CD1c-positive myeloid dendritic cell (primary cell): Measurements from ENCODE around the gene PEMT.

ENCODE experiments used
- DNase-seq: peaks from one replicate; pipeline ENCODE4 v3.0.0-alpha.2; 2016; ENCODE audit errors: extremely low spot score

The PEMT gene

DNA sequence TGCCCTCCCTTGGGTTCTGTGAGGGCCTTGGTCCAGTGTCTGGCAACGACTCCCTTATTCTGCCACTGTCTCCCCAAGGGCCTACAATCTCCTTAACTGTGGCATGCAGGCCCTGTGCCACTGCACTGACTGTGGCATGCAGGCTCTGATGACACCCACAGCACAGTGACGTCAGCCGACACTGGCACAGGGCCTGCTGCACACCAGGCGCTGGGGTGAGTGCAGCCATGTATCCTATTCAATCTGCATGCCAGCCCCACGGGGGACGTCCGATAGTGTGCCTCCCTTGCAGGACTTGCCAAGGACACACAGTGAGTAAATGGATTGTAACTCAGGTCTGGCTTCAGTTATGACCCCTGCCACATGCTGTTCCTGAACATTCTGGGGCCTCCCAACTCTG is 55.6 kb downstream of the PEMT start:
- DNase-seq = no peak

DNA sequence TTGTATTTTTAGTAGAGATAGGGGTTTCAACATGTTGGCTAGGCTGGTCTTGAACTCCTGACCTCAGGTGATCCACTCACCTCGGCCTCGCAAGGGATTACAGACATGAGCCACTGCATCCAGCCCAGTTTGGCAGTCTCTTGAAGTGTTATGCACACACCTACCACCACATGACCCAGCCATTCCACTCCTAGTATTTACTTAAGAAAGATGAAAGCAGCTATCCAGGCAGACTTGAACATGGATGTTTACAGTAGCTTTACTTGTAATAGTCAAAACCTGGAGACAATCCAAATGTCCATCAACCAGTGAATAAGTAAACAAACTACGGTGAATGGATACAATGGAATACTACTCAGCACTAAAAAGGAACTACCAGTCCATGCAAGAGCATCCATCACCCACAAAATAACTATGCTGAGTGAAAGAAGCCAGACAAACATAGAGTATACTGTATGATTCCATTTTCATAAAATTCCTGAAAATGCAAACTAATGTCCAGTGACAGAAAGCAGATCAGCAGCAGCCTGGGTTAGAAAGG is 57.5 kb downstream of the PEMT start:
- DNase-seq = no peak

DNA sequence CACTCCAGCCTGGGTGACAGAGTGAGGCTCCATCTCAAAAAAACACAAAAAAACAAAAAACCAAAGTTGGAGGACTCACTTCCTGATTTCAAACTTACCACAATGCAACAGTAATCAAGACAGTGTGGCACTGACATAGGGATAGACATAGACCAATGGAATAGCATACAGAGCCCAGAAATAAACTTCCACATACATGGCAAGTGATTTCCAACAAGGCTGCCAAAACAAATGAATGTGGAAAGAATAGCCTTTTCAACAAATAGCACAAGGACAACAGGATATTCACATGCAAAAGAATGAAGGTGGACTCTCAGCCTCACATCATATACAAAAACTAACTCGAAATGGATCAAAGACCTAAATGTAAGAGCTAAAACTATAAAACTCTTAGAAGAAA is 58.5 kb downstream of the PEMT start:
- no peak for DNase-seq

DNA sequence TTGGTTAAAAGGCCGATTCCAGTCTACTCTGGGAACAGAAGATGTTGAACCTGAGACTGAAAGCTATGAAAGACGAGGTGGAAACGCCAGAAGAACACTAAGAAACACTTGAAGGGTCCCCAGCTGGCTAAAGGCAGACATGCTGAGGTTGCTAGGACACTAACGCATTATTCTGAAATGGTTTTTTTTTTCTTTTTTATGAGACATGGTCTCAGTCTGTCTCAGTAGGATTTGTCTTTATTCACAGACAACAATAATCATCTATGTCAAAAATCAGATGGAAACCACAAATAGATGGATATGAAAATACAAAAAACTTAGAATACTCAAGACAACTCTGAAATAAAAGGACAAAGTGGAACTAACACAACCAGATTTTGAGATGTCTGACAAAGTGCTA is 60.4 kb downstream of the PEMT start:
- DNase-seq = no peak

DNA sequence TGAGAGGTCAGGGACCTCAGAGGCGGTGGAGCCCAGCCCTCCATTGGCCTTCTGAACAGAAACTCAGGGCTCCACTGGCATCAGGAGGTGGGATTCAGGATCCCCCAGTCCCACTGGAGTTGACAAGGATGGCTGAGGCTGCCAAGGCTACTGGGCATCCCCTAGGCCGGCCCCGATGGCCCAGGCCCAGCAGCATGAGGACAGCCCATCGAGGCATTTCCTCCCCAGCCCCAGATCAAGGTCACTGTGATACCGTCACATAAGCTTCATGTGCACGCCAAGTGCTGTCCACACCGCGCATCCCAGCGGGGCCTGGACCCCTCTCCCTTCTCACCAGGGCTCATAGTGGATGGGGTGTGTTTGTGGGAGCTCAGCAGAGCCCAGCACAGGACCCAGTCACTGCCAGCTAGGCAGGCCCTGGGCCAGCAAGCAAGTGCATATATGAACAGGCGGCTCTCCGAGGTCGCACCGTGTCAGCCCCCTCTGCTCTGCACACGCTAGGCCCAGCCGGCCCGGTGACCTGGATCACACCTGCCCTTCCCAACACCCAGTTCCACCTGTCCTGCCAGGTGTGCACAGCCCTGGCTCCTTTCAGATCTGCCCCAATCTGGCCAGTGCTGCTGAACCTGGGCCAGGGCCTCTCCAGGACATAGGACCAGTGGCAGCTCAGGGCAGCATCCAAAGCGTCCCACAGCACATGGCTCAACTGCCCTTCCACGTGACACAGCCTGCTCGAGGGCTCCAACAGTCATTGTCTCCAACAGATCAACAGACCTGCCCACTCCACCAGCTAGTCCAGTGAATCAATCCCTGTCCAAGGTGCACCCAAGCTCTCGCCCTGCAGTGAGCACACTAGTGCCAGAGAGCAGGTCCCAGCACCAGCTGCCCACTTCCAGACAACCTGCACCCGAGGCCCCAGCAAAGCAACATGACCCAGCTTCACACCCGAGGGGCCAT is 62.5 kb downstream of the PEMT start:
- DNase-seq = no peak

DNA sequence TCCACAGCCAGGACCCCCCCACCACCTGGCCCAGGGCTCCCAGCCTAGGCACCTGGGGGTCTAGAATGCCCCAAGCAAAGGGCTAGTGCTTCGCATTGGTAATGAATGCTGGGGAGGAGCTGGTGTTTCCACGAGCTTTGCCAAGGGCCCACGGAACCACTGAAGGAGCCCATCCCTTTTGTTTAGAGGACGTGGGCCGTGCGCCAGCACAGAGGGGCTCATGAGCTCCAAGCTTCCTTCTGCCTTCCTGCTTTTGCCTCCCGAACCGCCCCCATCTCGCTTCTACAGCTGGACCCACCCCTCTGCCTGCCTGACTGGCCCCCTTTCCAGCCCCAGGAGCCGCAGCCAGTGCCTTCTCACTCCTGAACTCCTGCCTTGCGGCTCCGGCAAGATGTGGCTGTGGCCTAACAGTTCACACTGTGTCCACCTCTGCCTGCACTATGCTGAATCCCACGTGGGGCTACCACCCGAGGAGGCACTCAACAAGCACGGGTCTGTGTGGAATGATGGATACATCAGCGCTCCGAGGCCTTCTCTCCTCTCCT is 63.5 kb downstream of the PEMT start:
- no peak for DNase-seq

DNA sequence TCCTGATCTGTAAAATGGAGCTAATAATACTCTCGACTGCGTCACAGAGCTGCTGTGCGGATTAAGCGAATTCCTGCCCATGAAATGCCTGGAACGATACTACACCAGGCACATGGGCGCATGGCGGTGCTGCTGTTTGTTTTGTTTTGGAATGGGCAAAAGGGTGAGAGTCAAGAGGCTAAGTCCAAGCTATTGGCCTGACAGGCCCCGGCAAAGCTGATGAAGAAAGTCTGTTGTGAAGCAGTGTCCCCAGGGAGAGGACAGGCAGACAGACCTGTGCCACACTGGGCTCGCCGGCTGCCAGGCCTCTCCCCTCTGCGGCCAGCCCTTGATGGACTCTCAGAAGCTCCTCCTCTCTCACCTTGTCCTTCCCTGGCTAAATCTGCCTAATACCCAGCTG is 64.0 kb downstream of the PEMT start:
- no peak for DNase-seq

DNA sequence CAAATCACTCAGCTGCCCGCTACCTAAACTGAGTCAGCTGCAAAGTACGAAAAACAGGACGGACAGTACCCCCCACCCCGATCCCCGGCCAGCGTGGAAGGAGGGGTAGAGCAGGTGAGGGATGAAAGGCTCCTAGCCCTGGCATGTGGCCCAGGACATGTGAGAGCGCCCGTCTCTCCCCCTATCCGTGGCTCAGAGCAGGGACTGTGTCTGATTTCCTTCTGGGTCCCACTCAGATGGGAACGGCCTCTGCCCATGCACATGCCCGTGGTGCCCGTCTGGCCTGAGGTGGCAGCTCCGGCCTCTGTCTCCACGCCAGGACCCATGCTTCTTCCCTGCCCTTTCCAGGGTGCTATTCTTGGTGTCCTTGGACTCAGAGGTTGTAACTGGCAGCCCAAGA is 65.1 kb downstream of the PEMT start:
- DNase-seq = no peak

DNA sequence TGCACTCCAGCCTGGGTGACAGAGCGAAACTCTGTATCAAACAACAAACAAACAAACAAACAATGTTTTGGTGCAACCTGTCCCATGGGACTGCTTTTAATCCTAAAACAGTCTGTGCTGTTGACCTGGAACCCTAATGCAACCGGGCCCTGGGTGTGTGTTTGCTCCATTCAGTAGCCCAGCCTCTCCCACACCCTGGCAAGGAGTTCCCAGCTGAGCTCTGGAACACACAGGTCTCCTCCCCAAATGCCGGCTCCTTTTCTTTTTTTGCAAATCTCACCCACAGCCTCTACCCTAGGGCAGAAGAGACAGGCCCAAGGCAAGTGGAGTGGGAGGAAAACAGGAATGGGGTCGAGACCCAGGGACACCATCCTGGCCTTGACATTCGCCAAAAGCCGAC is 65.6 kb downstream of the PEMT start:
- DNase-seq = no peak

DNA sequence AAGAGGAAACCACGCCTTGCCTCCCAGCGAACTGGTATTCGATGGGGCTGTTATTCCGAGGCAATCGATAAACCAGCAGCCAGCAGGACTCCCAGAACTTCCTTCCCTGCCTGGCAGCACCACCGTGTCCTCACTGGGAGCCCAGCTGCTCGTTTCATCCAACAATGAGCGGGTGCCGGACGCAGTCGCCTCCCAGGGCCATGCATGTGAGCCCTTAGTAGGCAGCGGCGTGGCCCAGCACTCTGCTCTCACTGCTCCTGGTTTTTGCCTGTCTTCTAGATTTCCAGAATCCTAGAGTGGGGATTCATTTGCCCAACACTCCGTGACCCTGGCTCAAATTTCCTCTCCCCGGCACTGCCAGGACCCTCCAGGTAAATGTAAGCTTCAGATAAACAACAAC is 66.2 kb downstream of the PEMT start:
- no peak for DNase-seq

DNA sequence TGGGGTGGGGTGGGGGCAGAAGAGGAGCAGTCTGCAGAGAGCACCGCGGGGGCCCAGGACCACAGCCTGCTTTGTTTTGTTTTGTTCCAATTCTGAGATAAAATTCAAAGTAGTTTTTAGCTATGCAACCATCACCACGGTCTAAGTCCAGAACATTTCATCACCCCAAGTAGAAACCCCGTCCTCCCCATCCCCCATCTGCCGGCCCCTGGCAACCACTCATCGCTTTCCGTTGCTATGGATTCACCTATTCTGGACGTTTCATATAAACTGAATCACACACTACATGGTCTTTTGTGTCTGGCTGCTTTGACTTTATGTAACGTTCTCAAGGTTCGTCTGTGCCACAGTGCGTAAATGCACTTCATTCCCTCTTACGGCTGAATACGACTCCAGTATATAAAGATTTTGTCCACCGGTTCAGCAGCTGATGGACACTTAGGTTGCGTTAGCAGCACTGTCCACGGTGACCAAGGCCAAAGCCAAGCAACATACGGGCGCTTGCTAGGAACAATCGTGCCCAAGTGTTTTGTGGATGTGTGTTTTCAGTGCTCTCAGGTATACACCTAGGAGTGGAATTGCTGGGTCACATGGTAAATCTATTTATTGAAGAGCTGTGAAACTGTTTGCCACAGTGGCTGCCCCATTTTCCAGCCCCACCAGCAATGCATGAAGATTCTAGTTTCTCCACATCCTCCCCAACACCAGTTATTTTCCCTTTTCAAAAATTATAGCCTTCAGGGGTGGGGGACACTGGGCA is 67.6 kb downstream of the PEMT start:
- DNase-seq = no peak

DNA sequence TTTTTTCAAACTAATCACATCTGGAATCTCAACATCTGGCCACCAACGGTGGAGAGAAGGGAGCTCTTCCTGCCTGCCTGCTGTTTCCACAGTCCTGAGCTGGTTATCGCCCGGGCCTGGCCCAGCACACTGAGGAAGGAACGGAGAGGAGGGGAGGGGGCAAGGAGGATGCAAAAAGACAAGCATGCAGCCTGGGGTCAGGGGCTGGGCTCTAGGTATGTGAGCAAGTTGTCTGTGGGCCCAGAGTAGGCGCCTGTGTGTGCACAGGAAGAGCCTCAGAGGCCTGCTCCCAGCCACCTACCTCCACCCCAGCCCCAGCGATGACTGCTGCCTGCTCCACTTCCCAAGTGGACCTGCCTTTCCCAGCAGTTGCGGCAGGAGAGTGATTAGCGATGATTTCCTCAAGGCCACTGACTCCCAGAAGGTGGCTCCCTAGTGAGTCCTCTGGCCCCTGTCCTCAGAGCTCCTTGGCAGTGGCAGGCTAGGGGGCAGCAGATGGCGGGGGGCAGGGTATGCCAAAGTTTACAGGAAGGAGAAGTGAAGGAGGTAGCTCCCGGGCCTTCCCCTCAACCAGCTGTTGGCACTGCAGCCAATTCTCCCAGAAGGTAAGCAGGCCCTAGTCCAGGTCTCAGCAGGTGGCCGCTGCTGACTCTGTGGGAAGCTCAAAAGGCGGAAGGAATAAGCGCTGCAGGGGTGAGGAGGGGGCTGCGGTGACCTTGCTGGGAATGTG is 68.3 kb downstream of the PEMT start:
- DNase-seq = no peak

DNA sequence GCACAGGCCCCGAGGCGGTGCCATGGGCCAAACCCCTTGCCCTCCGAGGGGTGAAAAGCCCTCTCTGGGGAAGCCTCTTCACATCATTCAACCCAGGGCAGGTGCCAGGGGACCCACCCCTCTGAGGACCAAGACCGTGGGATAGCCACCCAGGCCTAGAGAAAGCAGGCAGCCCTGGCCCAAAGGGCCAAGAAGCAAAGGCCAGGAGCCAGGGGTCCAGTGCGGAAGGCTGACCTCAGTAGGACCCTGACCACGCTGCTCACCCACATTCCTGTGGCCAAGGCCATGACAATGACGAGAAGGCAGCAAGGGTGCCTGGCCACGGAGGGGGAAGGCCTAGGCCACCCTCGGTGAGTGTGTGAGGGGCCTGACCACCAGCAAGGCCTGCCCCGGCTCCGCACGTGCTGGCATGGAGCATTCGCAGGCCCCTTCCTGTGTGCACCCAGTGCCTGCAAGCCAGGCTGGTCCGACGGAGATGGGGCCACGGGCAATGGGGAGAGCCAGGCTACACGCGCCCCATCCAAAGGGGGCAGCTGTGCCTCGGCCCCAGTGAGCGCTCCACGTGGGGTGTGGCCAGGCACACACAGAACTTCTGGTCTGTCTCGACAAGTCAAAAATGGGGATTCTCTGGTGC is 70.8 kb downstream of the PEMT start:
- no peak for DNase-seq

DNA sequence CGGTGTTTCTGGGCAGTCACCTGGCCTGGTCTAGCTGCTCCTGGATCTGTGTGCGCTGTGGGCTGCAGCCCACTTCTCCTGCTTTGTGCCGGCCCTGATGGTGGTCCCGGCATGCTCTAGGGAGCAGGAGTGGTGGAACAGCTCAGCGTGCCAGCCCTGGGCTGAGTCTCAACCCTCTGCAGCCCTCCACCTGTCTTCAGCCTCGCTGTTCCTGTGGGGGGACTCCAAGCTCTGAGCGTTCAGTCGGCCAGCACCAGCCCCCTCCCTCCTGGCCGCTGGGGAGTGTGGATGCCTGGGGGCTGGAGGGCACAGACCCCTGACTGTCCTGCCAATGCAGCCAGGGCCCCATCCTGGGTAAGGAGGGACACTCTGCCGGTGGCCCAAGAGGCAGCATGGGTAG is 71.6 kb downstream of the PEMT start:
- no peak for DNase-seq

DNA sequence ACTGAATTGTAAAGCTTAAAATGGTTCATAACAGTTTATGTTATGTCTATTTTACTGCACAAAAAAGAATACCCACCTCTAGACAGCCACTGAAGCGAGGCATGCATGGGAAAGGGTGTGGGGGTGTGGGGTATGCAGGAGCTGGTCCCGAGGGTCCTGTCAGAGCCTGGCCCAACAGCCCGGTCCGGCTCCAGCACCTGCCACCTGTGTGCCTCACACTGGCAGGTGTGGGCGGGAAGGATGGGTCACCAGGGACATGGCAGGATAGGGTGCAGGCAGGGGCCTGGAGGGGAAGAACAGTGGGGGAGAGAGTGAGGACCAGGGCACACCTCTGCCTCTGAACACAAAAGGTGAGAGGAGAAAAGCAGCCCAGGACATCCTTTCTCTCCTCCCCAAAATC is 72.6 kb downstream of the PEMT start:
- no peak for DNase-seq

DNA sequence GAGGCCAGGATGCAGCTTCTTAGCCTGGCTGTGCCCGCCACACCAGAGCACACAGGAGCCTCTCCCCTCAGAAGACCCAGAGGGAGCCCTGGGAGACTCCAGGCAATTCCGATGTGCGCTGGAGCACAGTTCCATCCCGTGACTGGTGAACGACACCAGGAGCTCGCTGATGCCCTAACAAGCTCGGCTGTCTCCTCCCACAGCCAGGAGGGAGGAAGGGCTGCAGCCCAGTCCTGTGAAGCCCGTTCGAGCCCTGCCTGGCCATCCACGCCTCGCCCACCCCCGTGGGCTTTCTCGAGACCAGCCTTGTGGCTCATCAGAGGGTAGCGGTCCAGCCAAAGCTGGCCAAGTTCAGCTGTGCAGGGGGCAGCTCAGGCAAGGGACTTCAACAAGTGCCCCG is 73.5 kb downstream of the PEMT start:
- DNase-seq = no peak

DNA sequence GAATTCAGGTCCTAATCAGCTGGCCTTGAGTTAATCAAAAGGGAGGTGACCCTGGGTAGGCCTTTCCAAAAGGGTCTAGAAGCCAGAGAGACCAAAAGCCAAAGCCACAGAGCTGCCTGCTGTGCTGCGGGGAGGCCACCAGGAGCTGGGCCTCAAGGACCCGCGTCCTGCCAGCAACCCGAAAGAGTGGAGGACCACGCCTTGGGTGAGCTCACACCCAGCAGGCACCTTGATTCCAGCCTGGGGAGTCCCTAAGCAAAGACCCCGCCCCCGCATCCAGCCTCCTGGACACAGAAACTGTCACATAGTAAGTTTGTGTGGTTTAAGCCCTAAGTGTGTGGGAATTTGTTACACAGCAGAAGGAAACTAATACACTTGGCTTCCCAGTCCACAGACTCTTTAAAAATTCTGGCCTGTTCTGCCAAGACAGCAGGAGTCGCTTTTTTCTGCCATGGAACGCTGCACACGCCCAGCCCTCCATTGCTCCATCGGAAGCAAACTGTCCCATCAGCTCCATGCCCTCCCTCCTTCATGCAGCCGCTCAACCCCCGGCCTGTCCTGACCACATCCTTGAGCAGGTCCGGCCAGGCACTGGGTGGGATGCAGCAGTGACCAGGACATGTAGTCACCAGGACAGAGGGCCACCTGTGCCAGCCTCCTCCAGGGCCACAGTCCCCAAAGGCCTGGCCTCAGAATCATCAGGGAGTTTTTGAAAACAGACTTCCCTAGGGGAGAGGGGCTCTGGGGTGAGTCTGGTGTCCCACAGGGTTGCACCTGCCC is 74.4 kb downstream of the PEMT start:
- no peak for DNase-seq

DNA sequence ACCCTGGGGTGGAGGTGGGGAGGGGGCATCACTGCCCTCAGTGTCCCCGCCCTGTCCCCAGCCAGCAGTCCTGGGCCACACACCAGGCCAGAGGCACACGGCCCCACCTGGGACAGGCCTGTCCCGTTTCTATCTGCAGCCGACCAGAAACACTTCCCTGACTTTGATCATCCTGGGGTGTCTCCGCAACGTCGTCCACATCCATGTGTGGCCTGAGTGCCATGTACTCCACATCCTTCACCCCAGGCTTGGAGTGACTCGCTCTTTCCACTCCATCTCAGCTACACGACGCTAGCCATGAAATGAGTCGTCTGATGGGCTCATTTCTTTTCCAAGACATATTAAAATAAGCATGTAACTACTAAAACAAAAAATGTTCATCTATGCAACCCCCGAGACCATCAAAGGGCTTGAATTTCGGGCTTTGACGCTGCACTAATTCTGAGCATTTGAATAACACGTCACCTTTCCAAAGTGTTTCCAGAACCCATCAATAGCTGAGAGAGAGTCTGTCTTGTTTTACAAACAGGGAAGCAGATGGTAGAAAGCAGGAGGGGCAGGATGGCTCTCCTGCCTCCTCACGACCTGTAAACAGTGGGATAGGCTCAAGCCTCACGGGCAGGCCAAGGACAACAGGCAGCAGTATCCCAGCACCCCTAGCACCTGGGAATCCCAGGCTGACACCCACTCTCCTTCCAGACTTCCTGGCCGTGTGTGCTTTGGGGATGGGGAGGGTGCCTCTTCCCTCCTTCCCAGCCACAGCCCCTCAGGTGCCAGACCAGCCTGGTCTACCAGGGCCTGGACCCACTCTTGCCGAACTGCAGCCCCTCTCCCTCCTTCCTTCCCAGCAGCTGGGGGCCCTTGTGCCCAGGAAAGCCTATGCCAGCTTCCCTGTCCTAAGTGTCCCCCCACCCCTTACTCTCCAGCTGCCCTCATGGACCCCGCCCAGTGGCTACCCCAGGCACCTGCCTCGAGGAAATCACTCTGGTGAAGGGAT is 75.3 kb downstream of the PEMT start:
- no peak for DNase-seq
